Peyer's patch (tissue), 4 donors: ENCODE measurements around the gene DCAF6. TPM values are rescaled to one million over a fixed set of nuclear protein-coding genes. Genes with fewer than 3 reads are reported as not detected.

Source experiments
- DNase-seq, 3 donors: peaks; one replicate each; pipeline ENCODE4 v3.0.0-alpha.2; 2017 to 2019
- H3K27ac ChIP-seq, 4 donors: fragments of 200-600 bp; sonication (generic); one replicate each; pipeline ENCODE4 v1.5.1; 2016 to 2019
- H3K27me3 ChIP-seq, 2 donors: fragments of 200-600 bp; sonication (generic); one replicate each; pipeline ENCODE4 v1.5.1; 2019
- H3K36me3 ChIP-seq, 3 donors: fragments of 200-600 bp; sonication (generic); one replicate each; pipeline ENCODE4 v1.5.1; 2016 to 2019
- H3K4me1 ChIP-seq, 4 donors: fragments of 200-600 bp; sonication (generic); one replicate each; pipeline ENCODE4 v1.5.1; 2016 to 2019
- H3K4me3 ChIP-seq, 4 donors: fragments of 200-600 bp; sonication (generic); 1 replicate in 3 of 4; 2 replicates in 1 of 4; pipeline ENCODE4 v1.5.1; 2016 to 2019; ENCODE audit warnings: mild to moderate bottlenecking in 1 of 4
- H3K9me3 ChIP-seq, 4 donors: fragments of 200-600 bp; sonication (generic); one replicate each; pipeline ENCODE4 v1.5.1; 2016 to 2019; ENCODE audit warnings: mild to moderate bottlenecking in 1 of 4
- CTCF ChIP-seq, 6 experiments: fragments of 450-650 bp in 4 of 6; fragments of 200-600 bp in 2 of 6; sonication (generic) in 1 of 6; IDR thresholded peaks; one replicate each; pipeline ENCODE4 v1.5.1; 2017 to 2019; ENCODE audit warnings: antibody characterized with exemption in 6 of 6, mild to moderate bottlenecking in 3 of 6, moderate library complexity in 1 of 6
- POLR2A ChIP-seq, 2 donors: fragments of 450-650 bp; IDR thresholded peaks; one replicate each; pipeline ENCODE4 v1.5.1; 2017; ENCODE audit warnings: antibody characterized with exemption in 2 of 2, mild to moderate bottlenecking in 2 of 2, moderate library complexity in 2 of 2
- total RNA-seq, 4 donors: library from RNA; depleted of rRNA; stranded (reverse); fragments of >200 nt; gene quantifications; one replicate each; pipeline ENCODE4 v1.1.0, GENCODE V29; 2016

The DCAF6 gene
- total RNA-seq, 4 donors from 2014 or later = 106 to 139 (median 114) TPM

DNA sequence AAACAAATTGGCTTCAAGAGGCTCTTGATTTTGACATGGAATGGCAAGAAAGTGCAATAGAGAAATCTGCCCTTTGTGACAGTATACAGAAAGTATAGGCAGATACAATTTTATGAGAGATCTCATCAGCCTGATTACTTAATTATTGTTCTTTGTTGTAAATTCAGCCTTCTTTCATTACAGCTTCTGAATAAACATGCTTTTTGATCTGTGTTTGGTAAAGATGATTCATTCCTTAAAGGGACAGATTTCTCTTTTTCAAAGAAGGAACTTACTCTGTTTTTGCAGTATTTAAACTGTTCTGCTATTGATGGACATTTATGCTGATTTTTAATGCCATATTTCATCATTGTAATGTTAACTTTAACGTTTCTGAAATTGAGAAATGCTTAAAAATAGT lies 14.1 kb downstream of the DCAF6 start:
- H3K36me3 ChIP-seq = peaks cover 0 to 35% (median 0%) of the 10 kb centered on the region in 3 donors
- H3K4me3 ChIP-seq = no peak overlapping the region
- no peak for TF ChIP-seq POLR2A (IDR thresholded peaks at IDR 0.05)
- TF ChIP-seq CTCF (IDR thresholded peaks at IDR 0.05) = no peak
- H3K9me3 ChIP-seq = no peaks in the 10 kb centered on the region
- peaks cover 0 to 20% (median 0%) of the 10 kb centered on the region in 4 donors for H3K4me1 ChIP-seq
- H3K27me3 ChIP-seq = no peaks in the 10 kb centered on the region
- H3K27ac ChIP-seq = no peak overlapping the region
- DNase-seq = no peak

- H3K4me1 ChIP-seq = no peaks in the 10 kb centered on the region
- DNase-seq = no peak
Measured at GRCh38 chr1:167955915-167956314, 19.4 kb downstream of the DCAF6 start.

DNA sequence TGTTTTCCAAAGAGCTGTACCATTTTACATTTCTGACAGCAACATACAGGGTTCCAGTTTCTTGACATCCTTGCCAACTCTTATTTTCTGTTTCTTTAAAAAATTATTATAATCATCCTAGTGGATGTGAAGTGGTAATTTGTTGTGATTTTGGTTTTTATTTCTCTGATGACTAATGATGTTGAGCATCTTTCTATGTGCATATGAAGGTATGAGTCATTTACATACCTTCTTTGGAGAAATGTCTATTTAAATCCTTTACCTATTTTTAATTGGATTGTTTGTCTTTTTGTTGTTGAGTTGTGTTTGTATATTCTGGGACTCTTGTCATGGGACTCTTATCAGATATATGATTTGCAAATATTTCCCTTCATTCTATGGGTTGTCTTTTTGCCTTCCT lies 21.2 kb downstream of the DCAF6 start:
- Histone ChIP-seq H3K27me3 (no peaks in the 10 kb centered on the region), H3K4me3 (no peak overlapping the region), H3K9me3 (no peaks in the 10 kb centered on the region), H3K36me3 (peaks cover 0 to 33% (median 0%) of the 10 kb centered on the region in 3 donors), H3K4me1 (no peaks in the 10 kb centered on the region), H3K27ac (no peak overlapping the region)
- TF ChIP-seq POLR2A (IDR thresholded peaks at IDR 0.05) = no peak
- TF ChIP-seq CTCF (IDR thresholded peaks at IDR 0.05) = no peak
- DNase-seq = no peak

More at GRCh38 chr1:167955915-167956314, 19.4 kb downstream of the DCAF6 start:
- no peak overlapping the region for H3K27ac ChIP-seq
- H3K27me3 ChIP-seq = no peaks in the 10 kb centered on the region
- H3K9me3 ChIP-seq = no peaks in the 10 kb centered on the region
- no peak overlapping the region for H3K4me3 ChIP-seq
- H3K36me3 ChIP-seq = peaks cover 0 to 40% (median 0%) of the 10 kb centered on the region in 3 donors
- no peak for TF ChIP-seq CTCF (IDR thresholded peaks at IDR 0.05)
- TF ChIP-seq POLR2A (IDR thresholded peaks at IDR 0.05) = no peak

DNA sequence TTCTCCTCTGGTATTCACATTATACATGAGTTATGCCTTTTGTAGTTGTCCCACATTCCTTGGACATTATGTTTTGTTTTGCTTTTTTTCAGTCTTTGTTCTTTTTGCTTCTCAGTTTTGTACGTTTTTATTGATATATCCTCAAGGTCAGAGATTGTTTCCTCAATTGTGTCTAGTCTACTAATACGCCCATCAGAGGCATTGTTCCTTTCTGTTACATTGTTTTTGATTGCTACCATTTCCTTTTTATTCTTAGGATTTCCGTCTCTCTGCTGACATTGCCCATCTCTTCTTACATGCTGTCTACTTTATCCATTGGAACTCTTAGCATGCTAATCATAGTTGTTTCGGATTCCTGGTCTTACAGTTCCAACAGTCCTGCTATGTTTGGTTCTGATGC lies 28.2 kb downstream of the DCAF6 start:
- Histone ChIP-seq H3K9me3 (no peaks in the 10 kb centered on the region), H3K27me3 (no peaks in the 10 kb centered on the region), H3K27ac (no peak overlapping the region), H3K36me3 (peaks cover 0 to 18% (median 0%) of the 10 kb centered on the region in 3 donors), H3K4me3 (no peak overlapping the region), H3K4me1 (no peaks in the 10 kb centered on the region)
- no peak for DNase-seq
- no peak for TF ChIP-seq CTCF (IDR thresholded peaks at IDR 0.05)
- no peak for TF ChIP-seq POLR2A (IDR thresholded peaks at IDR 0.05)

DNA sequence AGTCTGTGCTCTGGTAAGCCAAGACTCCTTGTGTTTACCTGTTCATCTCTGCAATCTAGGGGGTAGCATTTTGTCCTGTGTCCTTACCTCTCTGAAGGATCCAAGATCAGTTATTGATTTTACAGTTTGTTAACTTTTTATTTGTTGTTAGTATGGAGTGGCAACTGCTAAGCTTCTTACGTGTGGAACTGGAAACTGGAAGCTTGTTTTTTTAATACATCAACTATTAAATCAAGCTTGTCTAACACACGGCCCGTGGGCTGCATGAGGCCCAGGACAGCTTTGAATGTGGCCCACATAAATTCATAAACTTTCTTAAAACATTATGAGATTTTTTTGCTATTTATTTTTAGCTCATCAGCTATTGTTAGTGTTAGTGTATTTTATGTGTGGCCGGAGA lies 29.6 kb downstream of the DCAF6 start:
- Histone ChIP-seq H3K27me3 (no peaks in the 10 kb centered on the region), H3K9me3 (no peaks in the 10 kb centered on the region), H3K4me3 (no peak overlapping the region), H3K36me3 (peaks cover 0 to 23% (median 0%) of the 10 kb centered on the region in 3 donors), H3K27ac (no peak overlapping the region), H3K4me1 (no peaks in the 10 kb centered on the region)
- no peak for DNase-seq
- TF ChIP-seq CTCF (IDR thresholded peaks at IDR 0.05) (no peak), POLR2A (IDR thresholded peaks at IDR 0.05) (no peak)

DNA sequence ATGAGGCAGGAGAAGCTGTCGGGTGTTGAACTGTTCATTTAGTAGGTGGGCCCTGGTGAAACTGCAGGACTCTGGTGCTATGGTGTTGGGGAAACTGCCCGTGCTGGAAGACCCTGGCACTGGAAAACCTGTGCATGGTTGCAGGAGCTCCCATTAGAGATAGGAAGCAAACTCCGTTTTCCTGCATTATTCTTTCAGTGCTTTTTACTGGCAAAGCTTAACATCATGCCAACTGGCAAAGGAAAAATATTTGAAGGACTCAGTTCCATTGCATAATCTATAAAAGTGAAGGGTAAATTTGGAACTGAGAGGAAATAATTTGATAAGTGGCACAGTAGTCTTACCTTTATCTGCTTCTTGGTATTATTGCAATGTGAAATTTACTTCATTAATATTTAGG lies 32.1 kb downstream of the DCAF6 start:
- no peak for DNase-seq
- TF ChIP-seq CTCF (IDR thresholded peaks at IDR 0.05) (no peak), POLR2A (IDR thresholded peaks at IDR 0.05) (no peak)
- Histone ChIP-seq H3K27me3 (peaks cover 0 to 3% of the 10 kb centered on the region in 2 donors), H3K4me1 (no peaks in the 10 kb centered on the region), H3K36me3 (peaks cover 0 to 23% (median 0%) of the 10 kb centered on the region in 3 donors), H3K27ac (no peak overlapping the region), H3K4me3 (no peak overlapping the region), H3K9me3 (no peaks in the 10 kb centered on the region)
